Posterior cingulate gyrus (tissue), 11 donors: ENCODE measurements around the gene CNPY4.

Experiments
- DNase-seq, 10 donors: peaks; one replicate each; pipeline versions ENCODE4 v3.0.0 to v3.0.0-alpha.2; 2020 to 2021; ENCODE audit warnings: mixed read lengths in 3 of 10
- intact Hi-C: fragments of 100-400 bp; cut with DNase I; formaldehyde crosslinking; loops from one replicate; pipeline ENCODE4 v1.15.1; 2023

CNPY4 gene

DNA sequence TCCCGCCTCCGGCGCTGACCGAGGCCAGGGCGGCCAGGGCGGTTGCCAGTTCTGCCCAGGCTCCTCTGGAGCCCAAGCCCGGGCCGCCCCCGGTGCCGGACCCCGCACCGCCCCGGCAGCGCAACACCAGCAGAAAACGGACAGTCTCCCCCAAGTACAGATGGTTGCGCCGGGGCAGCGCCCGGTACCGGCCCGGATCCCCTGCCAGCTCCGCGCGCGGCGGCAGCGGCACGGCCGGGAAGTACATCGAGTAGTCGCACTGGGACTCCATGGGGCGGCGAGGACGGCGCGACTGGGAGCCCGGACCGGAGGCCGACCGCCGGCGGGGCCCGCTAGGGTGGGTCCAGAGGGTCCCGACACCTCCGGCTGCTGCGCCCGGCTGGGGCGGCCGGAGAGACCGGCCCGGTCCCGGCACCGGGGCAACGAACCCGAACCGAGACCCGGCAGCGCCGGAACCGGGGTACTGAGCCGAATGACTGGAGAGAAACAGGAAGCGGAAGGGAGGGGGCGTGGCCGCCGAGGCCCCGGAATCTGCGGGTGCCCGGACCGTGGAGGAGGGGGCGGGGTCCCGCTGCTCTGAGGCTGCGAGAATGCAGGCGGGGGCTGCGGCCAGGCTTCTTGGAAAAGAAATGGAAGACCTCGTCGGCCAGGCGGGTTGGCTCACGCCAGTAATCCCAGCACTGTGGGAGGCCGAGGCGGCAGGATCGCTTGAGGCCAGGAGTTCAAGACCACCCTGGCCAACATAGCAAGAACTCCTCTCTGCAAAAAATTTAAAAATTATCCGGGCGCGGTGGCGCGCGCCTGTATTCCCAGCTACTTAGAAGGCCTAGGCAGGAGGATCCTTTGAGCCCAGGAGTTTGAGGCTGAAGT lies 39.0 kb downstream of the CNPY4 start, which contains the start of gene TRAPPC14:
TSS of gene TRAPPC14 (minus strand) at position 495 of the 870 bp plus-strand sequence. CDS start at position 271, 224 bp downstream.
- intact Hi-C loops = no loop called here

DNA sequence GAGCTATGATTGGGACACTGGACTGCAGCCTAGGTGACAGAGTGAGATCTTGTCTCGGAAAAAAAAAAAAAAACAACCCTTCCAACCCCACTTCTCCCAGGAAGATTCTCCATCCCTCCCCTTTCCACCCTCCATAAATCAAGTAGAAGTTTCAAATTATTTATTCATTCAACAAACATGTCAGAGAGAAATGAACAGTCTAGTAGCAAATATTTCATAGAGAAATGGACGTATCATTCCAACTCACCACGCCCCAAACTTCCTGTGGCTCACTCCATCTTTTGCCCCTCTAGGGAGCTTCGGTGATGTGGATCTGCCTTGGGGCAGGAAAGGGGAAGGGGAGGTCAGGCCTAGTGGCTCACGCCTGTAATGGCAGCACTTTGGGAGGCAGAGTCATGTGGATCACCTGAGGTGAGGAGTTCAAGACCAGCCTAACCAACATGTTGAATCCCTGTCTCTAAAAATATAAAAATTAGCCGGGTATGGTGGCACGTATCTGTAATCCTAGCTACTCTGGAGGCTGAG lies 39.7 kb downstream of the CNPY4 start:
- peak in 1 of 10 donors; percentile 26 for DNase-seq
- intact Hi-C loops = no loop called here

More for the DNA sequence above, 39.0 kb downstream of the CNPY4 start, which contains the start of gene TRAPPC14:
- DNase-seq = peak; percentile 89 to 99 (median 94)

GRCh38 chr7:100160067-100160466 lies 40.6 kb downstream of the CNPY4 start:
- peak in 1 of 10 donors; percentile 75 for DNase-seq
- intact Hi-C loops = no loop called here

GRCh38 chr7:100163006-100163531 lies 43.6 kb downstream of the CNPY4 start:
- intact Hi-C loops = no loop called here
- DNase-seq = peak in 1 of 10 donors; percentile 34

GRCh38 chr7:100163871-100164270 lies 44.4 kb downstream of the CNPY4 start:
- intact Hi-C loops = no loop called here
- peak in 1 of 10 donors; percentile 7 for DNase-seq

- DNase-seq = peak in 1 of 10 donors; percentile 61
- intact Hi-C loops = no loop called here
Observed at GRCh38 chr7:100166317-100166940, 47.0 kb downstream of the CNPY4 start.

GRCh38 chr7:100166970-100167911 lies 47.8 kb downstream of the CNPY4 start:
- peak in 2 of 10 donors; percentile 1 to 61 for DNase-seq
- intact Hi-C loops = no loop called here

- DNase-seq = peak in 1 of 10 donors; percentile 4
- intact Hi-C loops = no loop called here
Observed at GRCh38 chr7:100167912-100168323, 48.5 kb downstream of the CNPY4 start.

GRCh38 chr7:100169147-100169850 lies 49.9 kb downstream of the CNPY4 start:
- no peak for DNase-seq
- intact Hi-C loops = no loop called here

GRCh38 chr7:100170101-100170897 lies 50.9 kb downstream of the CNPY4 start:
- no peak for DNase-seq
- intact Hi-C loops = no loop called here

- intact Hi-C loops = no loop called here
- no peak for DNase-seq
Observed at GRCh38 chr7:100171087-100171681, 51.8 kb downstream of the CNPY4 start.

- DNase-seq = peak in 1 of 10 donors; percentile 62
- intact Hi-C loops = no loop called here
Observed at GRCh38 chr7:100171840-100172239, 52.4 kb downstream of the CNPY4 start.

GRCh38 chr7:100173806-100174495 lies 54.5 kb downstream of the CNPY4 start:
- intact Hi-C loops = no loop called here

GRCh38 chr7:100174582-100174981 lies 55.1 kb downstream of the CNPY4 start:
- intact Hi-C loops = no loop called here

More at GRCh38 chr7:100173806-100174495, 54.5 kb downstream of the CNPY4 start:
- no peak for DNase-seq

More at GRCh38 chr7:100174582-100174981, 55.1 kb downstream of the CNPY4 start:
- peak in 1 of 10 donors; percentile 42 for DNase-seq
